ENCODE data around the gene LY6G6D. TPM values are rescaled to one million over a fixed set of nuclear protein-coding genes. Genes with fewer than 3 reads are reported as not detected.

The LY6G6D gene
- total RNA-seq, 1 experiment from 2014 or later = not detected

- H3K36me3 ChIP-seq (ENCODE audit: control insufficient read depth, insufficient read depth, low read length) = no peaks in the 10 kb centered on the region
- DNase-seq = no peak
- peaks cover 38% of the 10 kb centered on the region for H3K4me1 ChIP-seq
- Mint-ChIP-seq H3K27me3 (ENCODE audit: insufficient read depth, unreplicated experiment) (no peaks in the 10 kb centered on the region), H3K9me3 (ENCODE audit: unreplicated experiment) (no peaks in the 10 kb centered on the region), H3K4me3 (ENCODE audit: unreplicated experiment) (no peak within 1 kb of the TSS), H3K4me1 (ENCODE audit: low read depth, unreplicated experiment) (peaks cover 41% of the 10 kb centered on the region), H3K27ac (ENCODE audit: unreplicated experiment) (peak within 1 kb of the TSS; percentile 69), H3K36me3 (ENCODE audit: insufficient read depth, unreplicated experiment) (peaks cover 8% of the 10 kb centered on the region)
- TF ChIP-seq CTCF (IDR thresholded peaks at IDR 0.05; ENCODE audit: insufficient read depth in 1 of 2, low read depth in 1 of 2, low read length in 1 of 2, severe bottlenecking in 1 of 2, unreplicated experiment in 1 of 2) = no peak
- no peak within 1 kb of the TSS for H3K4me3 ChIP-seq (ENCODE audit: low read depth, low read length)
- ChIA-PET POLR2A (no interaction called here), CTCF (no interaction called here)
- no TSS peak for BruUV-seq (replicated peaks)
- no peaks in the 10 kb centered on the region for H3K9me3 ChIP-seq
- H3K27me3 ChIP-seq (replicated peaks; ENCODE audit: control insufficient read depth, insufficient read depth, low read length) = no peaks in the 10 kb centered on the region
- intact Hi-C loops (cut with micrococcal nuclease; ENCODE audit: unreplicated experiment) = no loop called here
Observed at GRCh38 chr6:31721351-31722020, 6.3 kb downstream of the LY6G6D start, which contains the start of gene LY6G6C. LY6G6C (minus strand) TSS chr6:31721746; CDS start chr6:31721679, 67 bp downstream.

- H3K4me3 ChIP-seq (ENCODE audit: low read depth, low read length) = no peak overlapping the region
- ChIA-PET POLR2A (no interaction called here), CTCF (no interaction called here)
Observed at GRCh38 chr6:31722173-31722572, 7.0 kb downstream of the LY6G6D start.

More at GRCh38 chr6:31722173-31722572, 7.0 kb downstream of the LY6G6D start:
- BruUV-seq (replicated peaks) = no TSS peak
- no peaks in the 10 kb centered on the region for H3K9me3 ChIP-seq
- H3K4me1 ChIP-seq = peaks cover 38% of the 10 kb centered on the region
- no peaks in the 10 kb centered on the region for H3K27me3 ChIP-seq (replicated peaks; ENCODE audit: control insufficient read depth, insufficient read depth, low read length)
- Mint-ChIP-seq H3K27ac (ENCODE audit: unreplicated experiment) (no peak overlapping the region), H3K27me3 (ENCODE audit: insufficient read depth, unreplicated experiment) (no peaks in the 10 kb centered on the region), H3K9me3 (ENCODE audit: unreplicated experiment) (no peaks in the 10 kb centered on the region), H3K4me1 (ENCODE audit: low read depth, unreplicated experiment) (peaks cover 41% of the 10 kb centered on the region), H3K4me3 (ENCODE audit: unreplicated experiment) (no peak overlapping the region), H3K36me3 (ENCODE audit: insufficient read depth, unreplicated experiment) (peaks cover 14% of the 10 kb centered on the region)
- H3K36me3 ChIP-seq (ENCODE audit: control insufficient read depth, insufficient read depth, low read length) = 0 out of 2 replicates have a peak, but pooled peaks cover under 1% of the 10 kb centered on the region
- intact Hi-C loops (cut with micrococcal nuclease; ENCODE audit: unreplicated experiment) = no loop called here
- no peak for DNase-seq
- TF ChIP-seq CTCF (IDR thresholded peaks at IDR 0.05; ENCODE audit: insufficient read depth in 1 of 2, low read depth in 1 of 2, low read length in 1 of 2, severe bottlenecking in 1 of 2, unreplicated experiment in 1 of 2) = no peak

All from Caco-2 (cell line).